Esophagus muscularis mucosa (tissue), 4 donors: ENCODE measurements around the gene RALA. TPM values are rescaled to one million over a fixed set of nuclear protein-coding genes. Genes with fewer than 3 reads are reported as not detected.
"Not testable (repeated sequence)": the region's sequence is repeated elsewhere in the genome, so short reads cannot be mapped to it uniquely, and the experiment has no call there.

Experiments used
- DNase-seq: peaks from one replicate; pipeline ENCODE4 v3.0.0-alpha.2; 2017; ENCODE audit errors: extremely low spot score
- H3K27ac ChIP-seq, 4 donors: fragments of 200-600 bp; sonication (generic); replicated peaks in 1 of 4; 1 replicate in 3 of 4; 2 replicates in 1 of 4; pipeline ENCODE4 v1.5.1; 2016 to 2019; ENCODE audit warnings: mild to moderate bottlenecking in 1 of 4
- H3K27me3 ChIP-seq, 4 donors: fragments of 200-600 bp; sonication (generic); one replicate each; pipeline versions ENCODE4 v1.5.1 to v1.6.0; 2016 to 2019
- H3K36me3 ChIP-seq, 4 donors: fragments of 200-600 bp; sonication (generic); one replicate each; pipeline ENCODE4 v1.5.1; 2016 to 2019
- H3K4me1 ChIP-seq, 4 donors: fragments of 200-600 bp; sonication (generic); one replicate each; pipeline ENCODE4 v1.5.1; 2016 to 2019
- H3K4me3 ChIP-seq, 4 donors: fragments of 200-600 bp; sonication (generic); 1 replicate in 2 of 4; 2 replicates in 2 of 4; pipeline ENCODE4 v1.5.1; 2016 to 2019; ENCODE audit warnings: mild to moderate bottlenecking in 4 of 4, moderate library complexity in 1 of 4
- H3K9me3 ChIP-seq, 4 donors: fragments of 200-600 bp; sonication (generic); 1 replicate in 3 of 4; 2 replicates in 1 of 4; pipeline ENCODE4 v1.5.1; 2016 to 2019
- EP300 ChIP-seq: sonication (generic); formaldehyde crosslinking; IDR thresholded peaks from one replicate; pipeline ENCODE4 v1.6.1; 2017; ENCODE audit warnings: antibody characterized with exemption
- POLR2A ChIP-seq: fragments of 450-650 bp; IDR thresholded peaks from one replicate; pipeline ENCODE4 v1.6.1; 2017; ENCODE audit warnings: antibody characterized with exemption, moderate library complexity, mild to moderate bottlenecking, low read depth
- POLR2AphosphoS5 ChIP-seq, 2 donors: sonication (generic); formaldehyde crosslinking; IDR thresholded peaks; one replicate each; pipeline ENCODE4 v1.6.1; 2017; ENCODE audit warnings: antibody characterized with exemption in 2 of 2
- WGBS: methylation state at CpG from one replicate; pipeline ENCODE4 v1.1.5; 2018; 5-methylcytosine and 5-hydroxymethylcytosine counted together
- intact Hi-C: fragments of 100-400 bp; cut with DNase I; formaldehyde crosslinking; loops from one replicate; pipeline ENCODE4 v1.15.1; 2023
- total RNA-seq, 4 donors: library from RNA; depleted of rRNA; stranded (reverse); fragments of >200 nt; gene quantifications; one replicate each; pipeline versions ENCODE4 v1.1.0 to v1.2.1, GENCODE V29; 2016
- TF ChIP-seq, protein P1 (sequence below), 3 experiments: fragments of 200-600 bp in 2 of 3; fragments of 450-650 bp in 1 of 3; sonication (generic) in 2 of 3; IDR thresholded peaks; one replicate each; pipeline ENCODE4 v1.5.1; 2017 to 2019; ENCODE audit warnings: antibody characterized with exemption in 3 of 3, mild to moderate bottlenecking in 2 of 3, moderate library complexity in 1 of 3

The RALA gene
- total RNA-seq, 4 donors from 2014 or later, result 12.3 to 25.1 (median 19.6) TPM

DNA sequence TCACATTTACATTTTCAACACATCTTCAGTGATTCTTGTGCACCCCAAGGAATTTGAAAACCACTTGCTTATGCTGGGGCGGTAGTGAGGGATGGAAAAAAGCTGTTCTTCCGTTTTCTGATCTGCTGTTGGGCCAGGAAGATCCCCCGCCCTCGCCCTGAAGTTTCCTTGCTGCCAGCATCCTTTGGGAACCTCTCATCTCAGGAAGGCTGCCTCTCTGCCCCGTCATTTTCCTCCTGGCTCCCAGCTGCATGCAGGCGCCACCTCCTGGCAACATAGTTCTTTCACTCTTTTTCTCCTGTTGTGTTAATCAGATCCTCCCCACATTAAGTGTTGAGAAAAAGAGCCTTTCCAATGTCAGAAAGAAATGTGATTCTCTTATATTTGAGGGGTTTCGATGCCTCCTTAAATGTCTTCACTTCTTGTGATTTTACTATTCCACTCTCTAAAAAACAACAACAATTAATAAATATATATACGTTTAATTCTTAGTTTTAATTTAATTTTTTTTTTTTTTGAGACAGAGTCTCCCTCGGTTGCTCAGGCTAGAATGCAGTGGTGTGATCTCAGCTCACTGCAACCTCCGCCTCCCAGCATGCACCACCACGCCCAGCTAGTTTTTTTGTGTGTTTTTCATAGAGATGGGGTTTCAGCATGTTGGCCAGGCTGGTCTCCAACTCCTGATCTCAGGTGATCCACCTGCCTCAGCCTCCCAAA lies 122.9 kb downstream of the RALA start:
- Histone ChIP-seq H3K4me1 (no peaks in the 10 kb centered on the region), H3K36me3 (no peaks in the 10 kb centered on the region), H3K4me3 (no peak overlapping the region), H3K27ac (no peak overlapping the region), H3K27me3 (no peaks in the 10 kb centered on the region), H3K9me3 (no peaks in the 10 kb centered on the region)
- TF ChIP-seq POLR2A (no peak), EP300 (no peak), POLR2AphosphoS5 (IDR thresholded peaks at IDR 0.05) (peak in 1 of 2 donors; percentile 39)
- TF ChIP-seq, protein P1, sequence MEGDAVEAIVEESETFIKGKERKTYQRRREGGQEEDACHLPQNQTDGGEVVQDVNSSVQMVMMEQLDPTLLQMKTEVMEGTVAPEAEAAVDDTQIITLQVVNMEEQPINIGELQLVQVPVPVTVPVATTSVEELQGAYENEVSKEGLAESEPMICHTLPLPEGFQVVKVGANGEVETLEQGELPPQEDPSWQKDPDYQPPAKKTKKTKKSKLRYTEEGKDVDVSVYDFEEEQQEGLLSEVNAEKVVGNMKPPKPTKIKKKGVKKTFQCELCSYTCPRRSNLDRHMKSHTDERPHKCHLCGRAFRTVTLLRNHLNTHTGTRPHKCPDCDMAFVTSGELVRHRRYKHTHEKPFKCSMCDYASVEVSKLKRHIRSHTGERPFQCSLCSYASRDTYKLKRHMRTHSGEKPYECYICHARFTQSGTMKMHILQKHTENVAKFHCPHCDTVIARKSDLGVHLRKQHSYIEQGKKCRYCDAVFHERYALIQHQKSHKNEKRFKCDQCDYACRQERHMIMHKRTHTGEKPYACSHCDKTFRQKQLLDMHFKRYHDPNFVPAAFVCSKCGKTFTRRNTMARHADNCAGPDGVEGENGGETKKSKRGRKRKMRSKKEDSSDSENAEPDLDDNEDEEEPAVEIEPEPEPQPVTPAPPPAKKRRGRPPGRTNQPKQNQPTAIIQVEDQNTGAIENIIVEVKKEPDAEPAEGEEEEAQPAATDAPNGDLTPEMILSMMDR (IDR thresholded peaks at IDR 0.05), result peak; percentile 64 to 73 (median 72)
- no peak for DNase-seq
- WGBS, result 29% methylated on average over 11 of the region's 11 CpGs
- intact Hi-C loops, result loop anchor here (10.0 kb wide), 1 partner anchor 941 kb away; no protein-coding TSS in a partner anchor

DNA sequence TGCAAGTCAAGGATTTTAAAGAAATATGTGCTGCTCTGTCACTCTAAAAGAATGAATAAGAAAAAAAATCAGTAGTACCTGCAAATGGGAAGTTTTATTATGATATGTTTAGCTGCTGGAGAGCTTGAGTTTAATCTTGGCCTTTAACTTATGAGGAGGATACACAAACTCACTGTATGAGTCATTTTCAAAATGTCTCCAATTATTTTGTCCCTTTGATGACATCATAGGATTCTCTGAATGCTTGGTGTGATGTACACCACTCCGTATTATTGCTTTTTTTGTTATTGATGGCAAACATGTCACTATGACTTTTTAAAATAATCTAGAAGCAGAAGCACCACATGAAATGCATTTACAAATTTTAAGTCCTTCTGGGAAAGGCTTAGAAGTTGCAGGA lies 125.8 kb downstream of the RALA start:
- Histone ChIP-seq H3K27me3 (no peaks in the 10 kb centered on the region), H3K9me3 (no peaks in the 10 kb centered on the region), H3K4me3 (no peak overlapping the region), H3K27ac (no peak overlapping the region), H3K4me1 (peaks cover 0 to 6% (median 4%) of the 10 kb centered on the region in 4 donors), H3K36me3 (no peaks in the 10 kb centered on the region)
- intact Hi-C loops, result loop anchor here (10.0 kb wide), 1 partner anchor 944 kb away; no protein-coding TSS in a partner anchor
- TF ChIP-seq POLR2A (no peak), EP300 (no peak), POLR2AphosphoS5 (IDR thresholded peaks at IDR 0.05) (no peak)
- TF ChIP-seq, protein P1 (IDR thresholded peaks at IDR 0.05), result no peak
- 59% methylated on average over 1 of the region's 1 CpG for WGBS
- no peak for DNase-seq

DNA sequence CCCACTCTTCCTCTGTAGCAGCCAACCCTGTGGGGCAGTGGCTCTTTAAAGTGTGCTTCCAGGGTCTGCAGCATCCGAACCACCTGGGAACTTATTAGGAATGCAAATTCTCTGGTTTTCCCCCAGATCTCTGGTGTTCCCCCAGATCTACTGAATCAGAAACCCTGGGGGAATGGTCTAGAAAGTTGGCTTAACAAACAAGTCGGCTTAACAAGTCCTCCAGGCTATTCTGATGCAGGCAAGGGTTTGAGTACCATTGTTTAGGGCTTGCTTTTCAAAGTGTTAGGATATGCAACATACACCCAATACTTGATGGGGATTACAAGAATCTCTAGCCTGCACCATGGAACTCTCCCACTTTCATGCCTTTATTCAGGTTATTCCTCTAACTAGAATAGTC lies 126.3 kb downstream of the RALA start:
- Histone ChIP-seq H3K27ac (no peak overlapping the region), H3K36me3 (no peaks in the 10 kb centered on the region), H3K4me1 (peaks cover 0 to 11% (median 10%) of the 10 kb centered on the region in 4 donors), H3K27me3 (no peaks in the 10 kb centered on the region), H3K9me3 (no peaks in the 10 kb centered on the region), H3K4me3 (no peak overlapping the region)
- 94% methylated on average over 2 of the region's 2 CpGs for WGBS
- no peak for TF ChIP-seq EP300
- intact Hi-C loops, result loop anchor here (10.0 kb wide), 1 partner anchor 945 kb away; no protein-coding TSS in a partner anchor
- no peak for DNase-seq

DNA sequence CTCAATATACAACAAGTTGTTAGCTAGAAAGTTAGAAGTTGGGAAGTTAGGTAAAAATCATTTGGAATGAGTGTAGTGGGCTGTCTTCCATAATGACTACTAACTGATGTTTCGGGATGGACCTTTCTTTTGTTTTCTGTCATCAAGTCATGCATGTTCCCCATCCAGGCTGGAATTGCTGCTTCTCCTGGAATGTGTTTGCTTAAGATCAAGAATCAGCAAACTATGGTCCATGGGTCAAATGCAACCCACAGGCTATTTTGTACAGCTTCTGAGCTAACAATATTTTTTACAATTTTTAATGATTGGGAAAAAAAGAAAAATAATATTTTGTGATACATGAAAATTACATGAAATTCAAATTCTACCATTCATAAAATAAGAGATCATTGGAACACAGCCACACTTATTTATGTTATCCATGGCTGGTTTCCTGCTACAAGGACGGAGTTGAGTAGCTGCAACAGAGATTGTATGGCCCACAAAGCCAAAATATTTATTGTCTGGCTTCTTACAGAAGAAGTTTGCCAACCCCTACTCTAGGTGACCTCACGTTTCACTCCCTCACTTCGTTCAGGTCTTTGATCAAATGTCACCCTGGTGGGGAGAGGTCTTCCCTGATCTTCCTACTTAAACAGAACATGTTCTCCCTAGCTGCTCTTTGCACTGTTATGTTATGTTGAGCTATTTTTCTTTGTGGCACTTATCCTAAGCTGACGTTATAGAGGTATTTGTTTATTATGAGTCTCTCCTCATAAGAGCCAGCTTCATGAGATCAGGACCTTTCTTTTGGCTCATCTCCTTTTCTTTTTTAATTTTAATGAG lies 127.1 kb downstream of the RALA start:
- no peak overlapping the region for H3K27ac ChIP-seq
- WGBS, result 82% methylated on average over 5 of the region's 5 CpGs
- intact Hi-C loops, result no loop called here

DNA sequence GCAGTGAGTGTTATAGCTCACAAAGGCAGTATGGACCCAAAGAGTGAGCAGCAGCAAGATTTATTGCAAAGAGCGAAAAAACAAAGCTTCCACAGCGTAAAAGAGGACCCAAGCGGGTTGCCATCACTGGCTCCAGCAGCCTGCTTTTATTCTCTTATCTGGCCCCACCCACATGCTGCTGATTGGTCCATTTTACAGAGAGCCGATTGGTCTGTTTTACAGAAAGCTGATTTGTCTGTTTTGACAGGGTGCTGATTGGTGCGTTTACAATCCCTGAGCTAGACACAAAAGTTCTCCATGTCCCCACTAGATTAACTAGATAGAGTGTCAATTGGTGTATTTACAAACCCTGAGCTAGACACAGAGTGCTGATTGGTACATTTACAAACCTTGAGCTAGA lies 129.9 kb downstream of the RALA start:
- intact Hi-C loops, H3K36me3 ChIP-seq, DNase-seq, H3K9me3 ChIP-seq, H3K27ac ChIP-seq, H3K27me3 ChIP-seq, H3K4me3 ChIP-seq: not testable (repeated sequence)
- 99% methylated on average over 5 of the region's 5 CpGs for WGBS
- peaks cover 10 to 26% (median 24%) of the 10 kb centered on the region in 4 donors for H3K4me1 ChIP-seq

More for the DNA sequence above, 127.1 kb downstream of the RALA start:
- no peak for DNase-seq
- Histone ChIP-seq H3K36me3 (no peaks in the 10 kb centered on the region), H3K4me3 (no peak overlapping the region), H3K27me3 (no peaks in the 10 kb centered on the region), H3K9me3 (no peaks in the 10 kb centered on the region), H3K4me1 (peaks cover 0 to 16% (median 14%) of the 10 kb centered on the region in 4 donors)
- TF ChIP-seq, protein P1 (IDR thresholded peaks at IDR 0.05), result no peak
- TF ChIP-seq EP300, result no peak
- no peak for TF ChIP-seq POLR2A
- no peak for TF ChIP-seq POLR2AphosphoS5 (IDR thresholded peaks at IDR 0.05)
